GM21526 (cell line): ENCODE data around the gene PCNX3.
"Not testable (repeated sequence)": the region's sequence is repeated elsewhere in the genome, so short reads cannot be mapped to it uniquely, and the experiment has no call there.

ENCODE experiments used
- ATAC-seq: cut with Tn5 transposase; IDR thresholded peaks from one replicate; pipeline ENCODE4 v1.9.1; 2021; ENCODE audit warnings: moderate library complexity; ENCODE audit not compliant: unreplicated experiment, low FRiP score

The PCNX3 gene

DNA sequence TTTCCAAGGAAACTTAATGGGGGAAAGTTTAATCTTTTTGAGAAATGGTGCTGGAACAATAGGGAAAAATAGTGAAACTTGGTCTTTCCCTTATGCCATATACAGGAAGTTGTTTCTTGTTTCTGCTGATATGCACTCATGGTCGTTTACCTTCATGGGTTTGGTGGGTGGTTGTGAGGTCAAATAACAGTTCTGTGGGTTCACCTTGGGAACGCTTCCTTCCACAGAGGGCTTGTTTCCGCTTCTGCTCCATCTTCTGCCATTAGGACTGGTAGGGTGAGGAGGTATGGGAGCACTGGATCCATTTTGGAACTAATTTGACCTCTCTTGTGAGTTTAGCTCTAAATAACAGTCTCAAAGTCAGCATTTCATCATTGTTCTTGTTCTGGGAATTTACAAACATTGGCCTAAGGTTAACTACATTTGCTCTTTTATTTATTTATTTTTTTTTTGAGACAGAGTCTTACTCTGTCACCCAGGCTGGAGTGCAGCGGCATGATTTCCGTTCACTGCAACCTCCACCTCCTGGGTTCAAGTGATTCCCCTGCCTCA lies 64.7 kb downstream of the PCNX3 start:
- ATAC-seq: no peak

DNA sequence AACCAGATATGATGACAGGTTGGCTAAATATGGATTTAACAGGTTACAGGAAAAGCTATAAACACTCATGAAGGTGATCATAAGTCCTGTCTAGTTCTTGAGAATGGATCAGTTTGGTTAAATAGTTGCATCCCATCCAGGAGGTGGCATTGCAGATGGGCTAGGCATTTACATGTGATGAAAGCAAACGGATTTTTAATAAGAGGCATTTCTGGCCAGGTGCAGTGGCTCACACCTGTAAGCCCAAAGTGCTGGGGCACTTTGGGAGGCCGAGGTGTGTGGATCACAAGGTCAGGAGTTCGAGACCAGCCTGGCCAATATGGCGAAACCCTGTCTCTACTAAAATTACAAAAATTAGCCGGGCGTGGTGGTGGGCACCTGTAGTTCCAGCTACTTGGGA lies 67.9 kb downstream of the PCNX3 start:
- ATAC-seq: not testable (repeated sequence)

DNA sequence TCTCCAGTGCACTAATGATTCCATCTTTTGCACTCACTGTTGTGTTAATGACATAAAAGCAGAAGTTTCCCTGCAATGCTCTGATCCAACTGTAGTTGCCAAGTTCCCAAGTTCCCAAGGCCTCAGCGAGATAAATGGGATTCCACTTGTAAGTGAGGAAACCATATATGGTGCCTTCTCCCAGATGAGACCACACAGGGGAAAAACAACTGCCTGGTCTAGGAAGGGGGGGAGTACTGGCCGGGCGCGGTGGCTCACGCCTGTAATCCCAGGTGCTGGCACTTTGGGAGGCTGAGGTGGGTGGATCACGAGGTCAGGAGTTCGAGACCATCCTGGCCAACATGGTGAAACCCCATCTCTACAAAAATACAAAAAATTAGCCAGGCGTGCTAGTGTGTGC lies 70.4 kb downstream of the PCNX3 start:
- no peak for ATAC-seq
